Transverse colon (tissue), 3 donors: ENCODE measurements around the gene HIPK4.
"Not testable (repeated sequence)": the region's sequence is repeated elsewhere in the genome, so short reads cannot be mapped to it uniquely, and the experiment has no call there.

ENCODE experiments used
- EP300 ChIP-seq: sonication (generic); formaldehyde crosslinking; IDR thresholded peaks from one replicate; pipeline ENCODE4 v1.6.1; 2017; ENCODE audit warnings: antibody characterized with exemption, low read depth
- POLR2A ChIP-seq: fragments of 450-650 bp; IDR thresholded peaks from one replicate; pipeline ENCODE4 v1.6.1; 2016; ENCODE audit warnings: antibody characterized with exemption, mild to moderate bottlenecking, moderate library complexity
- TF ChIP-seq, protein P1 (sequence below), 5 experiments: fragments of 200-600 bp in 3 of 5; fragments of 450-650 bp in 2 of 5; sonication (generic) in 3 of 5; IDR thresholded peaks; 1 replicate in 2 of 5; 2 replicates in 3 of 5; pipeline ENCODE4 v1.5.1; 2016 to 2017; ENCODE audit warnings: antibody characterized with exemption in 5 of 5, inconsistent platforms in 3 of 5, mild to moderate bottlenecking in 2 of 5, moderate library complexity in 1 of 5

DNA sequence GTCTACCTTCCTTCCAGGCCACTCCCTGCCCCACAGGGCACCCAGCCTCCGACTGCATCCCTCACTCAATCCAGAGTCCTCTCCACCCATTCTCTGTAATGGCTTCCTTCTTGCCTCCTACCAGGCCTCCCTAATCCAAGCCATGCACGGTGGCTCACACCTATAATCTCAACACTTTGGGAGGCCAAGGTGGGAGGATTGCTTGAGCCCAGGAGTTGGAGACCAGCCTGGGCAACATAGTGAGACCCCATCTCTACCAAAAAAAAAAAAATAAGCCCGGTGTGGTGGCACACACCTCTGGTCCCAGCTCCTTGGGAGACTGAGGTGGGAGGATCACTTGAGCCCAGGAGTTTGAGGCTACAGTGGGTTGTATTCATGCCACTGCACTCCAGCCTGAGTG is 19.7 kb downstream of the HIPK4 start:
- TF ChIP-seq, protein P1, sequence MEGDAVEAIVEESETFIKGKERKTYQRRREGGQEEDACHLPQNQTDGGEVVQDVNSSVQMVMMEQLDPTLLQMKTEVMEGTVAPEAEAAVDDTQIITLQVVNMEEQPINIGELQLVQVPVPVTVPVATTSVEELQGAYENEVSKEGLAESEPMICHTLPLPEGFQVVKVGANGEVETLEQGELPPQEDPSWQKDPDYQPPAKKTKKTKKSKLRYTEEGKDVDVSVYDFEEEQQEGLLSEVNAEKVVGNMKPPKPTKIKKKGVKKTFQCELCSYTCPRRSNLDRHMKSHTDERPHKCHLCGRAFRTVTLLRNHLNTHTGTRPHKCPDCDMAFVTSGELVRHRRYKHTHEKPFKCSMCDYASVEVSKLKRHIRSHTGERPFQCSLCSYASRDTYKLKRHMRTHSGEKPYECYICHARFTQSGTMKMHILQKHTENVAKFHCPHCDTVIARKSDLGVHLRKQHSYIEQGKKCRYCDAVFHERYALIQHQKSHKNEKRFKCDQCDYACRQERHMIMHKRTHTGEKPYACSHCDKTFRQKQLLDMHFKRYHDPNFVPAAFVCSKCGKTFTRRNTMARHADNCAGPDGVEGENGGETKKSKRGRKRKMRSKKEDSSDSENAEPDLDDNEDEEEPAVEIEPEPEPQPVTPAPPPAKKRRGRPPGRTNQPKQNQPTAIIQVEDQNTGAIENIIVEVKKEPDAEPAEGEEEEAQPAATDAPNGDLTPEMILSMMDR (IDR thresholded peaks at IDR 0.05): not testable (repeated sequence)
- TF ChIP-seq EP300, POLR2A: not testable (repeated sequence)
